Nephron (organoid): Measurements from ENCODE around the gene CCDC192.
"Not testable (repeated sequence)": the region's sequence is repeated elsewhere in the genome, so short reads cannot be mapped to it uniquely, and the experiment has no call there.

Experiments used
- H3K27ac Mint-ChIP-seq, 3 experiments: 2 replicates each; pipeline ENCODE4 v1.8.0; 2020; ENCODE audit warnings: mixed read lengths in 3 of 3, mild to moderate bottlenecking in 2 of 3, moderate library complexity in 1 of 3
- H3K27me3 Mint-ChIP-seq: 2 replicates; pipeline ENCODE4 v1.8.0; 2021; ENCODE audit warnings: low read depth, mild to moderate bottlenecking, moderate library complexity, mixed read lengths
- H3K36me3 Mint-ChIP-seq: 2 replicates; pipeline ENCODE4 v1.8.0; 2020; ENCODE audit warnings: low read depth, mixed read lengths
- H3K4me1 Mint-ChIP-seq: 2 replicates; pipeline ENCODE4 v1.8.0; 2020; ENCODE audit warnings: mixed read lengths
- H3K4me3 Mint-ChIP-seq, 3 experiments: 2 replicates each; pipeline ENCODE4 v1.8.0; 2020; ENCODE audit warnings: mild to moderate bottlenecking in 3 of 3, mixed read lengths in 3 of 3, moderate library complexity in 2 of 3
- H3K9me3 Mint-ChIP-seq: 2 replicates; pipeline ENCODE4 v1.8.0; 2020; ENCODE audit warnings: mixed read lengths
- CTCF ChIP-seq, 3 experiments: fragments of 200-600 bp; sonication (generic); IDR thresholded peaks; one replicate each; pipeline ENCODE4 v1.5.0; 2021; ENCODE audit warnings: antibody characterized with exemption in 3 of 3; ENCODE audit not compliant: unreplicated experiment in 3 of 3

Gene CCDC192

GRCh38 chr5:127666043-127666716, 37.0 kb upstream of the CCDC192 start:
- Mint-ChIP-seq H3K27me3 (no peaks in the 10 kb centered on the region), H3K27ac (peak overlapping the region; percentile 42 to 81 (median 48)), H3K9me3 (no peaks in the 10 kb centered on the region), H3K4me1 (peaks cover 40% of the 10 kb centered on the region), H3K36me3 (no peaks in the 10 kb centered on the region), H3K4me3 (no peak overlapping the region)
- no peak for TF ChIP-seq CTCF (IDR thresholded peaks at IDR 0.05; ENCODE audit: unreplicated experiment in 3 of 3)

- Mint-ChIP-seq H3K36me3 (no peaks in the 10 kb centered on the region), H3K4me3 (no peak overlapping the region), H3K27me3 (no peaks in the 10 kb centered on the region), H3K27ac (peak overlapping the region in 1 of 3 experiments; percentile 13), H3K9me3 (no peaks in the 10 kb centered on the region), H3K4me1 (peaks cover 27% of the 10 kb centered on the region)
- no peak for TF ChIP-seq CTCF (IDR thresholded peaks at IDR 0.05; ENCODE audit: unreplicated experiment in 3 of 3)
These were observed 35.3 kb upstream of the CCDC192 start for GRCh38 chr5:127667926-127668325.

DNA sequence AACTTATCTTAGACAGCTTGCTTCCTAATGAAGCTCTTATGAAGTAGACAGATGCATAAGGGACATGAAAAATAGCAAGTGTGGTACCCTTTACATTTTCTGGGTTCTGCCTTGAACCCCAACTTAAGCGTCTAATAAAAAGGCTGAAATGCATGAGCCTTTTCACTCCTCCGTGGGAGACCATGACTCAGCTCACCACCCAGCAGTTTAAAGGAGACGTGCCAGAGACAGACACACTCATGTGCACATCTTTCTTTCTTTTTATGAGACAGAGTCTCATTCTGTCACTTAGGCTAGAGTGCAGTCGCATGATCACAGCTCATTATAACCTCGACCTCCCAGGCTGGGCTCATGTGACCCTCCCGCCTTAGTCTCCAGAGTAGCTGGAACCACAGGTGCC, 32.0 kb upstream of the CCDC192 start:
- H3K4me1 Mint-ChIP-seq, result peaks cover 15% of the 10 kb centered on the region
- peaks cover 10% of the 10 kb centered on the region for H3K9me3 Mint-ChIP-seq
- no peak overlapping the region for H3K4me3 Mint-ChIP-seq
- H3K27ac Mint-ChIP-seq, result no peak overlapping the region
- H3K27me3 Mint-ChIP-seq, result no peaks in the 10 kb centered on the region
- H3K36me3 Mint-ChIP-seq, result no peaks in the 10 kb centered on the region
- TF ChIP-seq CTCF (IDR thresholded peaks at IDR 0.05; ENCODE audit: unreplicated experiment in 3 of 3), result no peak

DNA sequence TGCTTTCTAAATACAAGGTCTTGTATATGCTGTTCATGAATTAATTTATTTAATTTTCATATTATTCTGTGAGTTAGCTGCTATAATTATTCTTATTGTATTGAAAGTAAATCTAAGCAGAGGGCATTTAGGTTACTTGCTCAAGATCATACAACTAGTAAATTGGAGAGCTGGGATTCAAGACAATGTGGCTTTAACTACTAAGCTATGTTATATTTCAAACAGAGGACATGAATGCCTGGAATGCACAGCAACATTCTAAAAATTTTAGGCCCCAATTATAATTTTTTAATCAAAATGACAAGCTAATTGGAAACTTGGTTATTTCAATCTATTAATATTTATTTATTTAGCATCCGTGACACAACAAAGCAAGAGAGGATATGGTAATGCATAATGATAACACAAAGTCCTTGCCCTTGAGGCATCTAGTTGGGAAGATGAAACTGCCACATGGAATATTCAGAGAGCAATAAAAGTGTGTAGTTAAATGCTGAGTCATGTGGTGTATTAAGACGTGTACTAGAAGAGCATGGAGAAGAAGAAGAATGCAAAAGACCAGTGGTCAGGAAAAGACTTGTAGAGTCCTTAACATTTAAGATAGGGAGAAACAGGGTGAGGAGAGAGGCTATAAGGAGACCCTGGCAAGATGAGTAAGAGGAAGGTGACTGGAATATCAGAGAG, 29.9 kb upstream of the CCDC192 start:
- Mint-ChIP-seq H3K4me3 (no peak overlapping the region), H3K36me3 (no peaks in the 10 kb centered on the region), H3K4me1 (peaks cover 2% of the 10 kb centered on the region), H3K27me3 (no peaks in the 10 kb centered on the region), H3K27ac (no peak overlapping the region), H3K9me3 (peaks cover 10% of the 10 kb centered on the region)
- TF ChIP-seq CTCF (IDR thresholded peaks at IDR 0.05; ENCODE audit: unreplicated experiment in 3 of 3), result no peak

GRCh38 chr5:127676951-127677350, 26.2 kb upstream of the CCDC192 start:
- not testable (repeated sequence) for H3K27ac Mint-ChIP-seq, H3K36me3 Mint-ChIP-seq, H3K4me3 Mint-ChIP-seq, H3K4me1 Mint-ChIP-seq, H3K27me3 Mint-ChIP-seq
- H3K9me3 Mint-ChIP-seq, result peaks cover 12% of the 10 kb centered on the region

- H3K27ac Mint-ChIP-seq, H3K36me3 Mint-ChIP-seq, H3K27me3 Mint-ChIP-seq, H3K4me3 Mint-ChIP-seq, H3K4me1 Mint-ChIP-seq: not testable (repeated sequence)
- H3K9me3 Mint-ChIP-seq, result peaks cover 23% of the 10 kb centered on the region
These were observed 23.4 kb upstream of the CCDC192 start for GRCh38 chr5:127679691-127680330.
